SK-N-SH (cell line): ENCODE results near the gene ARAP2. TPM values are rescaled to one million over a fixed set of nuclear protein-coding genes. Genes with fewer than 3 reads are reported as not detected.

Source experiments
- CTCF ChIA-PET: fragments of 300-600, 350-600 bp; formaldehyde crosslinking; extraction: SDS; loops from one replicate; lab custom pipeline; 2021; lab: Yijun Ruan, JAX
- POLR2A ChIA-PET: fragments of 350-600 bp; sonication (Branson Sonifier 250); formaldehyde crosslinking; extraction: SDS; loops from one replicate; lab custom pipeline; 2020; ENCODE audit warnings: antibody characterized with exemption, inconsistent platforms; lab: Yijun Ruan, JAX
- DNase-seq: peaks from one replicate; pipeline ENCODE4 v3.0.0; 2012
- H2AFZ ChIP-seq: fragments of 200-600 bp; sonication (generic); 2 replicates; pipeline ENCODE4 v1.8.1; 2016; ENCODE audit warnings: antibody characterized with exemption, mild to moderate bottlenecking, low read depth
- H3F3A ChIP-seq: fragments of 200-600 bp; sonication (generic); replicated peaks from 2 replicates; pipeline ENCODE3; 2016; ENCODE audit warnings: antibody characterized with exemption, mild to moderate bottlenecking; ENCODE audit not compliant: insufficient read depth
- H3K27ac ChIP-seq, 2 experiments: fragments of 200-500 bp in 1 of 2; fragments of 200-600 bp in 1 of 2; sonication (Bioruptor generic) in 1 of 2; sonication (generic), shearing (Covaris generic) in 1 of 2; 2 replicates each; pipeline versions ENCODE4 v1.5.1 to v1.6.1; 2014 to 2016; ENCODE audit warnings: low read depth in 2 of 2, inconsistent platforms in 1 of 2, low read length in 1 of 2, mild to moderate bottlenecking in 1 of 2, mixed read lengths in 1 of 2
- H3K27me3 ChIP-seq: fragments of 200-600 bp; sonication (generic), shearing (Covaris generic); 2 replicates; pipeline ENCODE4 v1.6.1; 2016; ENCODE audit warnings: mixed run types; ENCODE audit not compliant: insufficient read depth
- H3K36me3 ChIP-seq, 2 experiments: fragments of 200-500 bp in 1 of 2; fragments of 200-600 bp in 1 of 2; sonication (Bioruptor generic) in 1 of 2; sonication (generic) in 1 of 2; replicated peaks in 1 of 2; 2 replicates each; pipeline versions ENCODE3 to v1.5.1; 2014 to 2016; ENCODE audit warnings: low read length in 1 of 2, mild to moderate bottlenecking in 1 of 2; ENCODE audit not compliant: insufficient read depth in 2 of 2, control insufficient read depth in 1 of 2
- H3K4me1 ChIP-seq, 2 experiments: fragments of 200-500 bp in 1 of 2; fragments of 200-600 bp in 1 of 2; sonication (Bioruptor generic) in 1 of 2; sonication (generic), shearing (Covaris generic) in 1 of 2; 2 replicates each; pipeline versions ENCODE4 v1.5.1 to v1.6.1; 2014 to 2016; ENCODE audit warnings: low read depth in 1 of 2, low read length in 1 of 2, mixed run types in 1 of 2; ENCODE audit not compliant: insufficient read depth in 2 of 2, control insufficient read depth in 1 of 2
- H3K4me2 ChIP-seq: fragments of 200-600 bp; sonication (generic), shearing (Covaris generic); 2 replicates; pipeline ENCODE4 v1.6.1; 2017; ENCODE audit warnings: mixed run types
- H3K4me3 ChIP-seq, 2 experiments: fragments of 200-500 bp in 1 of 2; fragments of 200-600 bp in 1 of 2; sonication (Bioruptor generic) in 1 of 2; sonication (generic), shearing (Covaris generic) in 1 of 2; 2 replicates each; pipeline versions ENCODE4 v1.5.1 to v1.8.1; 2014 to 2016; ENCODE audit warnings: low read depth in 2 of 2, inconsistent platforms in 1 of 2, low read length in 1 of 2, mild to moderate bottlenecking in 1 of 2, mixed read lengths in 1 of 2, moderate library complexity in 1 of 2
- H3K79me2 ChIP-seq: fragments of 200-600 bp; sonication (generic); 2 replicates; pipeline ENCODE4 v1.8.1; 2017; ENCODE audit warnings: mild to moderate bottlenecking; ENCODE audit not compliant: insufficient read depth
- H3K9ac ChIP-seq: fragments of 200-600 bp; sonication (generic); 2 replicates; pipeline ENCODE4 v1.6.1; 2017; ENCODE audit warnings: mixed run types
- H3K9me2 ChIP-seq: fragments of 200-600 bp; sonication (generic); 2 replicates; pipeline ENCODE4 v1.6.1; 2017; ENCODE audit warnings: mixed run types
- H3K9me3 ChIP-seq: fragments of 200-600 bp; sonication (generic); 2 replicates; pipeline ENCODE4 v1.6.1; 2017; ENCODE audit warnings: mixed run types, mild to moderate bottlenecking, moderate library complexity
- H4K20me1 ChIP-seq: fragments of 200-600 bp; sonication (generic); 2 replicates; pipeline ENCODE4 v1.6.1; 2017; ENCODE audit warnings: mild to moderate bottlenecking, mixed run types; ENCODE audit not compliant: insufficient read depth
- CHD2 ChIP-seq: fragments of 150-350 bp; IDR thresholded peaks from 2 replicates; pipeline ENCODE4 v1.6.1; 2018; ENCODE audit warnings: low read length; ENCODE audit not compliant: partially characterized antibody
- EP300 ChIP-seq, 2 experiments: IDR thresholded peaks; 2 replicates each; pipeline versions ENCODE4 v1.4.0 to v1.6.1; 2012; ENCODE audit warnings: borderline replicate concordance in 1 of 2, low read depth in 1 of 2, low read length in 1 of 2
- EZH2phosphoT487 ChIP-seq: fragments of 200-600 bp; sonication (generic); IDR thresholded peaks from 2 replicates; pipeline ENCODE4 v1.6.1; 2017; ENCODE audit warnings: low read depth, mixed run types, mild to moderate bottlenecking, antibody characterized with exemption, moderate library complexity, borderline replicate concordance
- FOXJ3 ChIP-seq: sonication (generic); formaldehyde crosslinking; IDR thresholded peaks from 2 replicates; pipeline ENCODE4 v1.5.1; 2020; ENCODE audit warnings: mild to moderate bottlenecking, missing genetic modification reagents
- FOXM1 ChIP-seq: IDR thresholded peaks from 2 replicates; pipeline ENCODE4 v1.4.0; 2012; ENCODE audit warnings: low read depth, mild to moderate bottlenecking
- GABPA ChIP-seq: IDR thresholded peaks from 2 replicates; pipeline ENCODE4 v1.4.0; 2012; ENCODE audit warnings: low read depth, mild to moderate bottlenecking
- GATA2 ChIP-seq: sonication (generic); formaldehyde crosslinking; IDR thresholded peaks from 2 replicates; pipeline ENCODE4 v1.5.0; 2020; ENCODE audit warnings: mild to moderate bottlenecking, missing genetic modification reagents
- IRF3 ChIP-seq: fragments of 150-350 bp; IDR thresholded peaks from 2 replicates; pipeline ENCODE4 v1.6.1; 2016; ENCODE audit warnings: mild to moderate bottlenecking, low read depth, low read length
- JUND ChIP-seq: IDR thresholded peaks from 2 replicates; pipeline ENCODE4 v1.4.0; 2012
- MAX ChIP-seq: IDR thresholded peaks from 2 replicates; pipeline ENCODE4 v1.4.0; 2012; ENCODE audit warnings: low read depth
- NRF1 ChIP-seq: IDR thresholded peaks from 2 replicates; pipeline ENCODE4 v1.6.1; 2012; ENCODE audit warnings: low read depth, mild to moderate bottlenecking, low read length
- RAD21 ChIP-seq: IDR thresholded peaks from 2 replicates; pipeline ENCODE4 v1.6.1; 2012; ENCODE audit warnings: mild to moderate bottlenecking, low read length
- RCOR1 ChIP-seq: fragments of 150-350 bp; IDR thresholded peaks from 2 replicates; pipeline ENCODE4 v1.6.1; 2017; ENCODE audit warnings: antibody characterized with exemption, low read length
- RXRA ChIP-seq: IDR thresholded peaks from 2 replicates; pipeline ENCODE4 v1.4.0; 2012; ENCODE audit warnings: low read depth, mild to moderate bottlenecking, borderline replicate concordance
- SMC3 ChIP-seq: IDR thresholded peaks from 2 replicates; pipeline ENCODE4 v1.6.1; 2012; ENCODE audit warnings: low read depth, low read length, improper control_type of control experiment
- TAF1 ChIP-seq: IDR thresholded peaks from 2 replicates; pipeline ENCODE4 v1.6.1; 2012; ENCODE audit warnings: low read depth, mild to moderate bottlenecking, low read length, moderate library complexity, borderline replicate concordance
- TEAD4 ChIP-seq: IDR thresholded peaks from 2 replicates; pipeline ENCODE4 v1.4.0; 2012; ENCODE audit warnings: mild to moderate bottlenecking, borderline replicate concordance; ENCODE audit not compliant: insufficient read depth
- USF1 ChIP-seq: IDR thresholded peaks from 2 replicates; pipeline ENCODE4 v1.4.0; 2012; ENCODE audit warnings: low read depth, borderline replicate concordance
- YY1 ChIP-seq: IDR thresholded peaks from 2 replicates; pipeline ENCODE4 v1.4.0; 2012; ENCODE audit warnings: low read depth, mild to moderate bottlenecking
- ZBTB33 ChIP-seq: IDR thresholded peaks from 2 replicates; pipeline ENCODE4 v1.4.0; 2012; ENCODE audit warnings: low read depth, borderline replicate concordance
- WGBS: methylation state at CpG from one replicate; pipeline ENCODE4 v1.1.6; 2017; ENCODE audit warnings: low lambda C conversion rate; 5-methylcytosine and 5-hydroxymethylcytosine counted together
- polyA plus RNA-seq, 3 experiments: library from polyadenylated mRNA; depleted of rRNA; stranded (reverse); fragments of >200 nt; gene quantifications; 2 replicates each; pipeline ENCODE4 v1.2.3, GENCODE V29; 2012
- TF ChIP-seq, protein P1 (sequence below): fragments of 200-600 bp; sonication (generic); IDR thresholded peaks from 2 replicates; pipeline ENCODE4 v1.6.1; 2017; ENCODE audit warnings: antibody characterized with exemption, mild to moderate bottlenecking, moderate library complexity

Gene ARAP2
- polyA plus RNA-seq, 1 of the 3 experiments (the other 2 are of a cell fraction), result not detected

- Histone ChIP-seq H3K4me1 (no peaks in the 10 kb centered on the region), H3K4me2 (no peak overlapping the region), H3K79me2 (no peaks in the 10 kb centered on the region), H3K9me3 (no peaks in the 10 kb centered on the region), H3K4me3 (no peak overlapping the region), H3K27ac (no peak overlapping the region), H3K9ac (no peak overlapping the region), H4K20me1 (no peaks in the 10 kb centered on the region), H3K27me3 (no peaks in the 10 kb centered on the region), H3K9me2 (no peaks in the 10 kb centered on the region), H3F3A (no peaks in the 10 kb centered on the region), H2AFZ (no peak overlapping the region), H3K36me3 (no peaks in the 10 kb centered on the region)
- CTCF ChIA-PET, result no interaction called here
- TF ChIP-seq EZH2phosphoT487, result no peak
- TF ChIP-seq JUND, result no peak
- no peak for TF ChIP-seq FOXM1
- TF ChIP-seq USF1, result no peak
- no peak for TF ChIP-seq EP300 (IDR thresholded peaks at IDR 0.05; ENCODE audit: borderline replicate concordance in 1 of 2, low read depth in 1 of 2, low read length in 1 of 2)
- no peak for TF ChIP-seq IRF3
- DNase-seq, result no peak
- POLR2A ChIA-PET, result no interaction called here
- 0% methylated on average over 2 of the region's 2 CpGs for WGBS
Observed at GRCh38 chr4:36278789-36279188, 34.5 kb upstream of the ARAP2 start.

DNA sequence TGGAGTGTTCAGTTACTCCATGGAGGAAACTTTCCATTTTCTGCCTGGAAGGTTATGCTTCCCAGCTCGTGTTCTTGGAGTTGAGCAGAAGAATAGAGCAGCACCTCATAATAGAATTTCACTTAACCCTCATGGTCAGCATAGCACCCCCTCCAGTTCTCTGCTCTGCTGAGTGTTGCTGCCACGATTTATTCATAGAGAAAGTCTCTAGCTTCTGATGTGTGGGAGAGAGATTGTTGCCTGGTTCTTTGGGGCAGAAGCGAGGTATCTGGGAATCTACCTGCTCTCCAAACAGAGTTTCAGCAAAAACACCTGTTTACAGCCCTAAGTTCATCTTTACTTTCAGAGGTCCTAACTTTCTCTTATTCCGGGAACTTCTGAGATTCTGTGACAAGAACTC, 33.2 kb upstream of the ARAP2 start:
- H3K27me3 ChIP-seq, result no peaks in the 10 kb centered on the region
- no peak overlapping the region for H3K4me2 ChIP-seq
- CTCF ChIA-PET, result no interaction called here
- TF ChIP-seq TEAD4 (no peak), ZBTB33 (no peak), USF1 (no peak), RCOR1 (no peak), MAX (no peak), RAD21 (no peak), NRF1 (no peak), TAF1 (no peak), SMC3 (no peak), RXRA (no peak), GABPA (no peak), GATA2 (no peak), FOXJ3 (CRISPR knock-in tag) (no peak), YY1 (no peak), CHD2 (no peak)
- TF ChIP-seq, protein P1, sequence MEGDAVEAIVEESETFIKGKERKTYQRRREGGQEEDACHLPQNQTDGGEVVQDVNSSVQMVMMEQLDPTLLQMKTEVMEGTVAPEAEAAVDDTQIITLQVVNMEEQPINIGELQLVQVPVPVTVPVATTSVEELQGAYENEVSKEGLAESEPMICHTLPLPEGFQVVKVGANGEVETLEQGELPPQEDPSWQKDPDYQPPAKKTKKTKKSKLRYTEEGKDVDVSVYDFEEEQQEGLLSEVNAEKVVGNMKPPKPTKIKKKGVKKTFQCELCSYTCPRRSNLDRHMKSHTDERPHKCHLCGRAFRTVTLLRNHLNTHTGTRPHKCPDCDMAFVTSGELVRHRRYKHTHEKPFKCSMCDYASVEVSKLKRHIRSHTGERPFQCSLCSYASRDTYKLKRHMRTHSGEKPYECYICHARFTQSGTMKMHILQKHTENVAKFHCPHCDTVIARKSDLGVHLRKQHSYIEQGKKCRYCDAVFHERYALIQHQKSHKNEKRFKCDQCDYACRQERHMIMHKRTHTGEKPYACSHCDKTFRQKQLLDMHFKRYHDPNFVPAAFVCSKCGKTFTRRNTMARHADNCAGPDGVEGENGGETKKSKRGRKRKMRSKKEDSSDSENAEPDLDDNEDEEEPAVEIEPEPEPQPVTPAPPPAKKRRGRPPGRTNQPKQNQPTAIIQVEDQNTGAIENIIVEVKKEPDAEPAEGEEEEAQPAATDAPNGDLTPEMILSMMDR, result no peak
- no peak overlapping the region for H2AFZ ChIP-seq
- H3F3A ChIP-seq, result no peaks in the 10 kb centered on the region
- H3K9me2 ChIP-seq, result no peaks in the 10 kb centered on the region
- POLR2A ChIA-PET, result no interaction called here
- 1% methylated on average over 4 of the region's 4 CpGs for WGBS
- H3K36me3 ChIP-seq, result no peaks in the 10 kb centered on the region
- H3K27ac ChIP-seq, result no peak overlapping the region
- H3K4me1 ChIP-seq, result no peaks in the 10 kb centered on the region
- no peak overlapping the region for H3K9ac ChIP-seq
- no peaks in the 10 kb centered on the region for H3K9me3 ChIP-seq
- H3K79me2 ChIP-seq, result no peaks in the 10 kb centered on the region
- no peak for DNase-seq
- H3K4me3 ChIP-seq, result no peak overlapping the region
- H4K20me1 ChIP-seq, result no peaks in the 10 kb centered on the region
